H9 (cell line): ENCODE measurements around the gene RGPD6. TPM values are rescaled to one million over a fixed set of nuclear protein-coding genes. Genes with fewer than 3 reads are reported as not detected.
"Not testable (repeated sequence)": the region's sequence is repeated elsewhere in the genome, so short reads cannot be mapped to it uniquely, and the experiment has no call there.

ENCODE experiments used
- DNase-seq: peaks from one replicate; pipeline ENCODE4 v3.0.0-alpha.2; 2017
- H2AFZ ChIP-seq: one replicate; pipeline ENCODE4 v1.6.1; 2013; ENCODE audit warnings: mild to moderate bottlenecking, low read length, control low read depth, moderate library complexity
- H2AK5ac ChIP-seq: 2 replicates; pipeline ENCODE4 v1.6.1; 2013; ENCODE audit warnings: low read length, control low read depth, mixed read lengths; ENCODE audit not compliant: insufficient read length
- H2BK120ac ChIP-seq: one replicate; pipeline ENCODE4 v1.6.1; 2013; ENCODE audit warnings: low read depth, mild to moderate bottlenecking, low read length, control low read depth, inconsistent platforms; ENCODE audit not compliant: poor library complexity, severe bottlenecking
- H2BK12ac ChIP-seq: 2 replicates; pipeline ENCODE4 v1.6.1; 2013; ENCODE audit warnings: low read length, control low read depth, mixed read lengths, low read depth; ENCODE audit not compliant: insufficient read length
- H2BK15ac ChIP-seq: 2 replicates; pipeline ENCODE4 v1.6.1; 2013; ENCODE audit warnings: low read depth, low read length, control low read depth
- H2BK20ac ChIP-seq: one replicate; pipeline ENCODE4 v1.6.1; 2013; ENCODE audit warnings: low read depth, mild to moderate bottlenecking, low read length, control low read depth, inconsistent platforms; ENCODE audit not compliant: poor library complexity, severe bottlenecking
- H2BK5ac ChIP-seq: 2 replicates; pipeline ENCODE4 v1.6.1; 2013; ENCODE audit warnings: low read length, control low read depth, mixed read lengths; ENCODE audit not compliant: insufficient read length
- H3K14ac ChIP-seq: 2 replicates; pipeline ENCODE4 v1.6.1; 2013; ENCODE audit warnings: low read length, control low read depth; ENCODE audit not compliant: insufficient read depth
- H3K18ac ChIP-seq: 2 replicates; pipeline ENCODE4 v1.6.1; 2013; ENCODE audit warnings: low read depth, mild to moderate bottlenecking, mixed read lengths, low read length, control low read depth; ENCODE audit not compliant: insufficient read length
- H3K23ac ChIP-seq: 2 replicates; pipeline ENCODE4 v1.6.1; 2013; ENCODE audit warnings: low read length, control low read depth, mixed read lengths, low read depth; ENCODE audit not compliant: insufficient read length
- H3K23me2 ChIP-seq: 2 replicates; pipeline ENCODE4 v1.6.1; 2013; ENCODE audit warnings: low read depth, mild to moderate bottlenecking, mixed read lengths, low read length, control low read depth; ENCODE audit not compliant: insufficient read length, poor library complexity, severe bottlenecking
- H3K27ac ChIP-seq: 2 replicates; pipeline ENCODE4 v1.5.1; 2013; ENCODE audit warnings: low read length, control low read depth, mixed read lengths, low read depth; ENCODE audit not compliant: insufficient read length
- H3K27me3 ChIP-seq: 2 replicates; pipeline ENCODE4 v1.6.1; 2013; ENCODE audit warnings: low read length, control low read depth, inconsistent platforms; ENCODE audit not compliant: insufficient read depth
- H3K4ac ChIP-seq: 2 replicates; pipeline ENCODE4 v1.6.1; 2013; ENCODE audit warnings: low read depth, mild to moderate bottlenecking, control low read depth, inconsistent platforms, low read length, moderate library complexity
- H3K4me1 ChIP-seq: 2 replicates; pipeline ENCODE4 v1.6.1; 2013; ENCODE audit warnings: low read length, control low read depth, inconsistent platforms; ENCODE audit not compliant: insufficient read depth
- H3K4me2 ChIP-seq: 2 replicates; pipeline ENCODE4 v1.6.1; 2013; ENCODE audit warnings: low read length, control low read depth, mixed read lengths; ENCODE audit not compliant: insufficient read length, insufficient read depth
- H3K56ac ChIP-seq: 2 replicates; pipeline ENCODE4 v1.6.1; 2013; ENCODE audit warnings: low read depth, mild to moderate bottlenecking, mixed read lengths, low read length, control low read depth; ENCODE audit not compliant: insufficient read length
- H3K79me1 ChIP-seq: 2 replicates; pipeline ENCODE4 v1.6.1; 2013; ENCODE audit warnings: low read depth, mild to moderate bottlenecking, moderate library complexity, low read length, control low read depth, inconsistent platforms; ENCODE audit not compliant: insufficient read depth, poor library complexity, severe bottlenecking
- H3K79me2 ChIP-seq: 2 replicates; pipeline ENCODE4 v1.6.1; 2013; ENCODE audit warnings: low read length, control low read depth, inconsistent platforms; ENCODE audit not compliant: insufficient read depth
- H3K9ac ChIP-seq: 2 replicates; pipeline ENCODE4 v1.6.1; 2013; ENCODE audit warnings: low read length, control low read depth, mixed read lengths; ENCODE audit not compliant: insufficient read length; ENCODE audit errors: extremely low read depth
- H3K9me3 ChIP-seq: one replicate; pipeline ENCODE4 v1.6.1; 2013; ENCODE audit warnings: low read depth, low read length, inconsistent platforms; ENCODE audit not compliant: control insufficient read depth
- H3T11ph ChIP-seq: one replicate; pipeline ENCODE4 v1.6.1; 2013; ENCODE audit warnings: mild to moderate bottlenecking, low read length, control low read depth, inconsistent platforms
- H4K20me1 ChIP-seq: one replicate; pipeline ENCODE4 v1.6.1; 2013; ENCODE audit not compliant: control insufficient read depth, insufficient read length, insufficient read depth
- H4K5ac ChIP-seq: 2 replicates; pipeline ENCODE4 v1.6.1; 2013; ENCODE audit warnings: low read depth, mild to moderate bottlenecking, mixed read lengths, low read length, control low read depth; ENCODE audit not compliant: insufficient read length
- H4K8ac ChIP-seq: replicated peaks from 2 replicates; pipeline ENCODE4 v1.6.1; 2013; ENCODE audit warnings: low read length, control low read depth, mixed read lengths, low read depth; ENCODE audit not compliant: insufficient read length
- H4K91ac ChIP-seq: 2 replicates; pipeline ENCODE4 v1.6.1; 2013; ENCODE audit warnings: low read depth, mild to moderate bottlenecking, moderate library complexity, mixed read lengths, low read length, control low read depth; ENCODE audit not compliant: insufficient read length
- H3K27ac Mint-ChIP-seq, 3 experiments: 2 replicates in 2 of 3; 3 replicates in 1 of 3; pipeline ENCODE4 v1.8.0; 2020 to 2021; ENCODE audit warnings: mixed read lengths in 3 of 3, mild to moderate bottlenecking in 1 of 3, moderate library complexity in 1 of 3
- H3K27me3 Mint-ChIP-seq: 2 replicates; pipeline ENCODE4 v1.8.0; 2021; ENCODE audit warnings: low read depth, mild to moderate bottlenecking, moderate library complexity, mixed read lengths
- H3K36me3 Mint-ChIP-seq, 3 experiments: 2 replicates in 2 of 3; 3 replicates in 1 of 3; pipeline ENCODE4 v1.8.0; 2020 to 2021; ENCODE audit warnings: low read depth in 3 of 3, mixed read lengths in 3 of 3; ENCODE audit not compliant: insufficient read depth in 1 of 3
- H3K4me1 Mint-ChIP-seq, 2 experiments: 2 replicates each; pipeline ENCODE4 v1.8.0; 2020; ENCODE audit warnings: mixed read lengths in 2 of 2
- H3K4me3 Mint-ChIP-seq, 2 experiments: 2 replicates in 1 of 2; 3 replicates in 1 of 2; pipeline ENCODE4 v1.8.0; 2020 to 2021; ENCODE audit warnings: mild to moderate bottlenecking in 2 of 2, mixed read lengths in 2 of 2, moderate library complexity in 1 of 2
- H3K9me3 Mint-ChIP-seq, 2 experiments: 2 replicates in 1 of 2; 3 replicates in 1 of 2; pipeline ENCODE4 v1.8.0; 2020; ENCODE audit warnings: mild to moderate bottlenecking in 2 of 2, mixed read lengths in 2 of 2, moderate library complexity in 1 of 2
- WGBS: extraction: QIAGEN DNeasy Blood & Tissue Kit; methylation state at CpG from one replicate; pipeline ENCODE4 v1.1.7; 2013; ENCODE audit warnings: missing lambda C conversion rate, low lambda C conversion rate, mixed read lengths; ENCODE audit not compliant: insufficient read length; ENCODE audit errors: extremely low coverage; 5-methylcytosine and 5-hydroxymethylcytosine counted together
- total RNA-seq: library from RNA; stranded (reverse); gene quantifications from 2 replicates; pipeline ENCODE4 v1.2.1, GENCODE V29; 2021

The RGPD6 gene
- total RNA-seq, 1 experiment from 2014 or later, result 18.0 TPM

DNA sequence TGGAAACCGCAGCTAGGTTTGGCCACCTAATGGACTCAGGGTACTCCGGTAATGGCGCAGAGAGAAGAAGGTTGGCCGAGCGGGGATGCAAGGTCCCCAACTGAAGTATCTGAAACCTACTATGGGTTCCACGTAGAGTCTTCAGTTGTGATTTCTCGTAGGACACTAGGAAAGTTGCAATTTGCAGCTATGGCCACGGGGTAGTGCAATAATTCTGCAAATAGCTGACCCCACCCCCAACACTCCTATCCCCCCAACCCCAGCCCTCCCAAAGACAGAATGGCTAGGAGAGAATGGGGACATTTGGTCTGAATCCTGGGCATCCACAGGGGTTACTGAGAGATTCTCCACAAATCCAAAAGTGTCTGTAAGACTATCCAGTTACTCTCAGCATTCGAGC, 25.1 kb upstream of the RGPD6 start:
- H3K27me3 ChIP-seq, H3K9me3 ChIP-seq, H3K23me2 ChIP-seq, H4K8ac ChIP-seq, H2BK15ac ChIP-seq, H3K14ac ChIP-seq, H3K4me1 Mint-ChIP-seq, H3K4me2 ChIP-seq, H2AK5ac ChIP-seq, H3K9me3 Mint-ChIP-seq, H4K5ac ChIP-seq, H3K36me3 Mint-ChIP-seq, H2BK5ac ChIP-seq, DNase-seq, H3K79me1 ChIP-seq, H2BK120ac ChIP-seq, H2BK12ac ChIP-seq, H3K4ac ChIP-seq, H2BK20ac ChIP-seq, H3T11ph ChIP-seq, H3K4me3 Mint-ChIP-seq, H4K20me1 ChIP-seq, H3K27me3 Mint-ChIP-seq, H3K23ac ChIP-seq, H3K9ac ChIP-seq, H3K18ac ChIP-seq, H2AFZ ChIP-seq, H3K27ac Mint-ChIP-seq, H3K79me2 ChIP-seq, H3K27ac ChIP-seq, H4K91ac ChIP-seq, H3K4me1 ChIP-seq, H3K56ac ChIP-seq: not testable (repeated sequence)
- WGBS, result no CpG with 5 or more reads among the region's 9 CpGs

DNA sequence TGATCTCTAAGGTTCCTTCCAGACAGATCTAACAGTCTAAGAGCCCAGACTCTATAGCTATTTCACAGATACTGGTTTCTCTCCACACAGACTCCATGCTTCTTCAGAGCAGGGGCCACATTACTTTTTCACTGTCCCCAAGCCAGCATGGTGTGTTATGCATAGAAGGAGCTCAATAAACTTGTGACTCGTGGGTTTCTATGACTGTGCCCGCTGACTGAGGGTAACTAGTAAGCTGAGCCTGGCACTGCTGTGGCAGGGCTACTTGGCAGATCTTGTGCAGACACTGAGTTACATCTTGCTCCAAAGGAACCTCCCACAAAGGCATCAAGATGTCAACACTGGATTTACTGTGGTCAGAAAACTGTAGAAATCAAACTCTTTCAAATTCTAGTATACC, 15.0 kb upstream of the RGPD6 start:
- not testable (repeated sequence) for H2BK15ac ChIP-seq, H3K27me3 ChIP-seq, DNase-seq, H4K20me1 ChIP-seq, H3K4me2 ChIP-seq, H3T11ph ChIP-seq, H3K9me3 Mint-ChIP-seq, H2BK120ac ChIP-seq, H3K4me1 Mint-ChIP-seq, H3K23ac ChIP-seq, H3K79me2 ChIP-seq, H3K27me3 Mint-ChIP-seq, H3K4me3 Mint-ChIP-seq, H3K4ac ChIP-seq, H3K18ac ChIP-seq, H3K79me1 ChIP-seq, H3K56ac ChIP-seq, H3K9ac ChIP-seq, H2BK20ac ChIP-seq, H3K27ac ChIP-seq, H2BK12ac ChIP-seq, H3K27ac Mint-ChIP-seq, H3K36me3 Mint-ChIP-seq, H4K8ac ChIP-seq, H2AFZ ChIP-seq, H2BK5ac ChIP-seq, H3K4me1 ChIP-seq, H3K14ac ChIP-seq, H4K5ac ChIP-seq, H2AK5ac ChIP-seq, H3K23me2 ChIP-seq, H4K91ac ChIP-seq, H3K9me3 ChIP-seq
- no CpG with 5 or more reads among the region's 2 CpGs for WGBS
